Subcutaneous adipose tissue (tissue), 4 donors: Measurements from ENCODE around the gene PARD3. TPM values are rescaled to one million over a fixed set of nuclear protein-coding genes. Genes with fewer than 3 reads are reported as not detected.

Experiments
- total RNA-seq, 4 donors: library from RNA; depleted of rRNA; stranded (reverse); fragments of >200 nt; gene quantifications; one replicate each; pipeline ENCODE4 v1.1.0, GENCODE V29; 2016
- TF ChIP-seq, protein P1 (sequence below): fragments of 450-650 bp; IDR thresholded peaks from one replicate; pipeline ENCODE4 v1.5.1; 2016; ENCODE audit warnings: low read depth, mild to moderate bottlenecking, control low read depth, antibody characterized with exemption, moderate library complexity

PARD3 gene
- total RNA-seq, 4 donors from 2014 or later: 39.4 to 70.3 (median 45.0) TPM

DNA sequence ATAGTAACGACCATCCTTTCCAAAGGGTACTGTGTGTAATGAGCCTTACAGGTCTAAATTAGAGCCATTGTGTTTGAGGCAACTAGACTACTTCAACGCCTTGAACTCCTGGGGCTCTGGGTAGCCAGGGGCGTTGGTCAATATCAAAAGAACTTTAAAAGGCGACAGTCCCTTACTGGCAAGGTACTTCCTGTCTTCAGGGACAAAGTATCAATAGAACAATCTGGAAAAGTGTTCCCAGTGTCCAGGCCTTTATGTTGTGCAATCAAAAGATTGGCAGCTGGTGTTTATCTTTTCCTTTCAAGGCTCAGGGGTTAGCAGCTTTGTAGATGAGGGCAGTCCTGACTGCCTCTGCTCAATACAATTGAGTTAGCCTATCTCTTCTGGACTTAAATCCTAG lies 284.3 kb downstream of the PARD3 start:
- TF ChIP-seq, protein P1, sequence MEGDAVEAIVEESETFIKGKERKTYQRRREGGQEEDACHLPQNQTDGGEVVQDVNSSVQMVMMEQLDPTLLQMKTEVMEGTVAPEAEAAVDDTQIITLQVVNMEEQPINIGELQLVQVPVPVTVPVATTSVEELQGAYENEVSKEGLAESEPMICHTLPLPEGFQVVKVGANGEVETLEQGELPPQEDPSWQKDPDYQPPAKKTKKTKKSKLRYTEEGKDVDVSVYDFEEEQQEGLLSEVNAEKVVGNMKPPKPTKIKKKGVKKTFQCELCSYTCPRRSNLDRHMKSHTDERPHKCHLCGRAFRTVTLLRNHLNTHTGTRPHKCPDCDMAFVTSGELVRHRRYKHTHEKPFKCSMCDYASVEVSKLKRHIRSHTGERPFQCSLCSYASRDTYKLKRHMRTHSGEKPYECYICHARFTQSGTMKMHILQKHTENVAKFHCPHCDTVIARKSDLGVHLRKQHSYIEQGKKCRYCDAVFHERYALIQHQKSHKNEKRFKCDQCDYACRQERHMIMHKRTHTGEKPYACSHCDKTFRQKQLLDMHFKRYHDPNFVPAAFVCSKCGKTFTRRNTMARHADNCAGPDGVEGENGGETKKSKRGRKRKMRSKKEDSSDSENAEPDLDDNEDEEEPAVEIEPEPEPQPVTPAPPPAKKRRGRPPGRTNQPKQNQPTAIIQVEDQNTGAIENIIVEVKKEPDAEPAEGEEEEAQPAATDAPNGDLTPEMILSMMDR: no peak

DNA sequence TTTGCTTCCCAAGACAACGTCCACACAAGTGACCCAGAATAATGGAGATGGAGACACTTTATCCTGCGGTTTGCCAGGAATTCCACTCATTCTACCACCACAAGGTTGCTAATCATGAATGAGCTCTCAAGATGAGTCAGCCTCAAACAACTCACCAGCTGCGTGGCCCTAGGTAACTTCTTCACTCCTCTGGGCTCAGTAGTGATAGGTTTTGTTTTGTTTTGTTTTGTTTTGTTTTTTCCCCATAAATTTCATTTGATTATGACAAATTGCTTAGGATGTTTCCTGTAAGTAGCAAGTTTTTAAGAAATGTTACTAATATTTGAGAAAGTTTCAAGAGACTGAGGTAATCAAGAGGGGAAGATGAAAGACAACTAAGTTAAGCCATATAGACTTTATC lies 286.8 kb downstream of the PARD3 start:
- TF ChIP-seq, protein P1: no peak

DNA sequence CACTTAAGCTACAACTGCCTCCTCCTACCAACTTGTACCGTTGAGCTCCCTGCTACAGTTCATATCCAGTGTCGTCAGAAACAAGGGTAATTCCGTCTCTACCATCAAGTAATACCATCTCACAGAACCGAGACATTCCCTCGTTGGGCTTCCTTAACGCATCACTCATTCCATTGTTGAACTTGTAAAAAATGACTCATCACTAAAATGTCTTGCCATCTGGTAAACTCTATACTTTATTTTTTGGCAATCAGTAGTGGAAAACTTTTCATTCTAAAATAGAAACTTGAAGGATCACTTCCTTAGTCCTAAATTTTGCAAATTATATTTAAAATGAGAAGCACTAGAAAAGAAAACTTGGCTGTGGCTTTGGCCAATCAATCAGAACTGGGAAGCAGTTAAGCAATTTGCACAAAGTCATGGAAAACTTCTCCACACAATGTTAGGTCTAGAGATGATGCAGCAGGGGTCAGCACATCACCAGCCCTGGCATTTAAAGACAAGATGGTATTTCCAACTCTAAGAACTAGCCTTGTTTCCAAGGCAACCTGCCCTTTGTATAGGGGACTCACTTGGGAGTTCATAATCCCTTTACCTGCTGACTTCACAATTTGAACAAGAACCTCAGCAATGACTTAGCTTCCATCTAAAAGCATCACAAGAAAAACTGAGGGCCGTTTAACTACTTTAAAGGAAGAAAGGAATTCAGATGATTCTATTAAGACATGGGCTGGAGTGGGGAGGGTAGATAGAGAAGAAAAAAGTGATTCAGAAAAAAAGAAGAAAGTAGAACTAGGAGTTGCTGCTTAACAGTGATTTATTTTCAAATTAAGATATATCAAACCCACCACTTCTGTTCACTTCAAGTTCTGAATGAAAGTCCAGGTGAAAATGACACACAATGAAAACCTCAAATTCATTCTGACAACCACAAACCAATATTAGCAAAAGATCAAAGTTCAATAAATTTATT lies 288.1 kb downstream of the PARD3 start:
- TF ChIP-seq, protein P1: no peak

DNA sequence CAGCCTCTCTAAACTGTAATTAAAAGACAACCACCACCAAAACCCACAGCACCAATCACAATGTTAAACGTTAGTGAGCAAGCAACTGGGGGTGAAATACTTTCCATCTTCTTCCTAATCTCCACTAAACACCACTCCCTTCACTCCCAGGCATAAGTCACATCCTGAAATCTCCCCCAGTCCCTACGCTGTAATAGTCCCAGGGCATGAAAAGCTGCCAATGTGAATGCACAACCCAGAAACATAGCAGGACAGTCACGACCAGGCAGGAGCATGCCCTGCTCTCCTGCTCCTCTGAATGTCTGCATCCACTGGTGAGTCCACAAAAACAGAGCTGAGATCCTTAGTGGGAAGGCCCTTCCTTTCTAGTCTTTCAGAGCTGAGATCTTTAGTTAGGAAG lies 288.9 kb downstream of the PARD3 start:
- TF ChIP-seq, protein P1: no peak

DNA sequence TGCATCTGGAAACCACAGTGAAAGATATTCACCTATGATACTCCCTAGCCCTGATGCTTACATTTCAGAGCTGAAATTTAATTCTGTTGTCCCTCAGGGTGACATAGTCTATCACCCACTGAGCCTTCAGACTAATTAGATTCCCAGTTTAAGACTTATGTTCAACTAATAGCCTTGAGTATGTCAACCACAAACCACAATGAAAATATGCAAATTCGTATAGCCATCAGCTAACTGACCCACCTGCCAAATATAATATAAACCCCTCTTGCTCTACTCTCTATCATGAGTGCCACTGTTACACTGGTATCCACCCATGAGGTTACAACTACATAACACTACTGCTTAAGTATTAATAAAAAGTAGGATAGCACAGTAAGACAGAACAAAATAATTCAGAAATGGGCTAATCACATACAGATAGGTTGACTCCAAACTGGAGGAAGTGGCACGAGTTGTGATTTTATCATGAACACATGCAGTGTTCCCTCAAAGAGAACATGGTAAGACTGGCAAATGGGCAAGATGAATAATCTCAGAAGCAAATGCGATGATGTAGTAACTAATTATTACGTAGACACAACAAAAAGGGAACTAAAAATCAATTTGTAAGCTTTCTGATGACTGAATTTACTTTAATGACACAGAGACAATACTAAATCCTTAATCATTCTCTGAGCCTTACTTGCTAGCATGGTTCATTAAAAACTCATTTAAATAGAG lies 290.6 kb downstream of the PARD3 start:
- TF ChIP-seq, protein P1: no peak

DNA sequence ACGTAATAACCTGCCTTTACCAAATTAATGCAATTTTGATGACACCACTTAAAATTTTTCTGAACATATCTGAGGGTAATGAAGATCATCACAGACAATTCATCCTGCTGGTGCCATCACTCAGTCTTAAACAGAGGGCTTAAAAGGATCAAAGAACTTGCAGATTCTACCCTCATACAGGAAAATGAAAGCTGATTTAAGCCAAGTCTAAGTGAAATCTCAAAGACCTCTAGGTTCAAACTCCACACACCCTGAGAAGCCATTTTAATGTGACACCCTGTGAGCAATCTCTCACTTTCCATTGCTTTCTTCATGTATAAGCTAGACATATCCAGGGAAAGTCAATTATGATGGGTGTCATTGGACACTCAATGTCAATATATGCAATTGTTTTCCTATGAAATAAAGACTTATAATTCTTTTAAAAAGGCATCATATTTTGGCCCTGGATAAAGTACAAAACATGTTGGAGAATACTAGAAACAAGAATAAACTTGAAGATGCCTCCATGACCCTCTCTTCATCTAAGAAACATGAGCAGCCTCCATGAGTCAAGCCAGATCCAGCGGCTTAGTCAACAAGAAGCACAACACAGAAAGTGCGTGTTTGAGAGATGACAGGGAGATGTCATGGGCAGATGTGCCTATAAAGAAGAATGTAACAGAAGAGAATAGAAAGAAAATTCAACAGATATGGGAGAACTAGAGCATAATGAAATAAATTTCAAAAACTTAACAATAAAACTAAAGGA lies 291.9 kb downstream of the PARD3 start:
- TF ChIP-seq, protein P1: no peak

DNA sequence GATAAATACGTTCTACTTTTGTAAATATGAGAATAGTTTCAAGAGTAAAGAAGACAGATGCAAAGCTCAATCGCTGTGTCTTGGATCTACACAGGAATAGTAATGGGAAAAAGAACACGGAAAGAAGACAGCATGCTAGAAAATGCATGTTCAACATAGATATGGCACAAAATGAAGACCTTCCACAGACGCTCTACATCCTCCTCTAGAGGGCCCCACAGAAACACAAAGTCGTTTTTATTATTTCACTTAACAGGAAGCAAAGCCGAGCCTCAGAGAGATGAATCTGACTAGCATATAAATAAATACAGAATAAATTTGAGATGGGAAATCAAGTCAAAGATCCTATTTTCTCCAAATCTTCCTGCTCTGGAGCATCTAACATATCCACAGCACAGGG lies 292.6 kb downstream of the PARD3 start:
- TF ChIP-seq, protein P1: no peak
